Right lobe of liver (tissue), 4 donors: Measurements from ENCODE around the gene KRI1.

Experiments
- CTCF ChIP-seq, 4 donors: fragments of 200-600 bp in 3 of 4; fragments of 450-650 bp in 1 of 4; IDR thresholded peaks; one replicate each; pipeline versions ENCODE4 v1.5.1 to v1.8.0; 2016 to 2022; ENCODE audit warnings: antibody characterized with exemption in 4 of 4, mild to moderate bottlenecking in 2 of 4
- POLR2A ChIP-seq: fragments of 450-650 bp; IDR thresholded peaks from one replicate; pipeline ENCODE4 v1.6.1; 2017; ENCODE audit warnings: antibody characterized with exemption, mild to moderate bottlenecking
- donor health status: DM: no; HTN: no; CAD: no.
- donor health status: DM: no; HTN: no; CAD: no.
- donor health status: DM: no; HTN: yes; CAD: no.

GRCh38 chr19:10600149-10600548 is 34.3 kb upstream of the KRI1 start:
- no peak for TF ChIP-seq CTCF (IDR thresholded peaks at IDR 0.05)
- TF ChIP-seq POLR2A: no peak
